DND-41 (cell line): ENCODE data around the gene TSC22D1.

ENCODE experiments used
- CTCF ChIP-seq: IDR thresholded peaks from 2 replicates; pipeline ENCODE4 v1.5.1; 2012; ENCODE audit warnings: borderline replicate concordance, low read length, moderate library complexity, mild to moderate bottlenecking; ENCODE audit not compliant: poor library complexity, severe bottlenecking; ENCODE audit errors: extremely low read depth
- EZH2 ChIP-seq: IDR thresholded peaks from 3 replicates; pipeline ENCODE4 v1.6.1; 2012; ENCODE audit warnings: borderline replicate concordance, low read depth, mild to moderate bottlenecking, moderate library complexity, low read length, inconsistent platforms; ENCODE audit not compliant: severe bottlenecking

GRCh38 chr13:44619651-44620050 is 43.5 kb upstream of the TSC22D1 start:
- no peak for TF ChIP-seq EZH2
- TF ChIP-seq CTCF: no peak
